ENCODE results near the gene FSIP1.

Gene FSIP1

DNA sequence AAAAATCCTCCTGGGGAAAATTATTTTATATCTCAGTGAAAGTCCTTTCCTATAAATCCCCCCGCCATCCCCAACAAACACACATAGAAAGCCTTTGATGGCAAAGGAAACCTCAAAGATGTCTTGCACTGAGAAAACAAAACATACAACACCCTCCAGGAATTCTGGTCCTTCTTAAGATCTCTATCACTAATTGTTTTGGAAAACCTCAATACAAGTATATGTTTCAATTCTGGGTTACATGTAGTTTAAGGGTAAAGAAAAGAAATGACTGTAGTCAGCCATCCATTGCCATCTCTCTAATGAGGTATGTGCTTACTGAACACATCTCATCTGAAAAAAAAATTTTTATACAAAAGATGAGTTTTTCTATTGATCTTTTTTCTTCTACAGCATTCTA, 97.3 kb downstream of the FSIP1 start:
- no peak for DNase-seq (ENCODE audit: low read depth, low spot score)

DNA sequence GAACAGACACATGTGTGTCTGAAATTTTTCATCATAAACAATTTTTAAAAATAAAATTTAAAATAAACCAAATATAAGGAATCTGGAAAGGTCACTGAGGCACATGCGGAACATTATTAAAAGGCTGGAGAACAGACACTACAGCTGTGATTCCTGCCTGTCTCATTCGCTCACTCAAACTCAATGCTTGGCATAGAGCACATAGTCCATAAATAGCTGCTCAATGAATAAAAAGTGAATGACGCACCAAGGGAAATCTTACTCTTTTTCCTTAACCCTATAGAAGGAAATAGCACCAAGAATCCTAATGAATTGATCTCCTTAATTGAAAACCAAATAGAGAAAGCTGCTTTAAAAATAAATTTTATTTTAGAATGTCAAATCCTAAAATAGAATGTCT, 98.4 kb downstream of the FSIP1 start:
- DNase-seq (ENCODE audit: low read depth, low spot score) = no peak

DNA sequence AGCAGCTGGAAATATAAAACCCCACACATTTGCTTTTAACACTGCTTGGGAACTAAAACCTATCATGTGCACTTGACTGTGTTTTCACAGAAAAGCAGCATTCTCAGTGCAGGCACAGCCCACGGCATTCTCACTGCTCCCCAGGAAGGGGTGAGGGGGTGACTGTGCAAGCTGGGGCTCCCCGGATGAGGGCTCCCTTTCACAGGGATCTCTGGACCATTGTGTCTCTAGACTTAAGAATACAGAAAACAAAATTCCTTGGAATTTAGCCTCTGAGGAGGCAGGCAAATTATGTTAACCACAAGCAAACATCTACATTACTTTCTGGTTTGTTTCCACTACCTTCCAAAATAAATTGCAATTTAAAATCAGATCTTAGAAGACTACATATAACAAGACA, 100.3 kb downstream of the FSIP1 start:
- DNase-seq (ENCODE audit: low read depth, low spot score) = no peak

DNA sequence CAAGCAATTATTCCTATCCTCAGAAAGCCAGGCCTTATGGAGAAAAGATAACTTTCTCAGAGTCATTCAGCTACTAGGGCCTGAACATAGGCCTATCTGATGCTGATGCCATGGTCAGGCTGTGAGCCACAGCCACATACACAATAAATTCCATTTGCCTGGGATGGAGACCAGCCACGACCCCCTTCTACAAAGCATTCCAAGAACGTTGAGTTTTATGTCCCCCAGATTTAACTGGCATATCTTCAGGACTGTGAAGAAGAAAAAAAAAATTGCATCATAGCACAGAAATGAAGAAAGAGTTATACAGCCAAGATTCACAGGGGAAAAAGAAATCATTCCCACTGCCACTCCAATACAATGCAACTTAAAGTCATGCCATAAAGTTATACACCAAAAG, 101.8 kb downstream of the FSIP1 start:
- DNase-seq (ENCODE audit: low read depth, low spot score) = no peak

DNA sequence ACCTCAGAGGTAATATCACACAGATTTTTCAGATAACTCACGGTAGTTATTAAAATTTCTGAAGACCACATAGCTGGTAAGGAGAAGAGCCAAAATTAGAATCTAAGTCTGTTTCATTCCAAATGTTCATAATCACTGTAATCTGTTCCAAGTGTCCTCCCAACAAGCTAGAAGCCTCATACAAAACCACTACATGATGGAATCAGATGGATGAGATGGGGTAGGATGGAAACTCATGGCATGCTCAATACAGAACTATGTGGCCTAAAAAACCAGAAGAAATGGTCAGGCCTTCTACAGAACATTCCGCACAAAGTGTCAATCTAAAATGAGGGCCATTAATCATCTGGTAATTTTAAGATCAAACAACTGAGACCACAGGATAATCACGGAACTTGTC, 110.0 kb downstream of the FSIP1 start:
- no peak for DNase-seq (ENCODE audit: low read depth, low spot score)

DNA sequence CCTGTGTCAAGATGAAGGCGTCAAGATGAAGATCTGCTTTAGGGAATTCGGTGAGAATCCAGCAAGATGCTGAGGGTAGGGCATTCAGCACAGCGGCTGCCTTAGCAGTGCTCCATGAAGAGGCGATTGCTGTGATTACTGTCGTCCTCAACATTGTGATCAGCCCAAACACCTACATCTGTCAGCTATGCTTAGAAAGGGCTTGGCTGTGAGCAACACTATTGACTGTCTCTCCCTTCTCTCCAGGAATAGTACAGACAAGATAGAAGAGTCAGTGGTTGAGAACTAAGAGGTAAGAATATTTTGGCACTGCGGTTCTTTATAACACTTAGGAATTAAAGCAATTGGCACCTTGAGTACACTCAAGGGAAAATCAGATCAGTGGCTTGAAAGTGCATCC, 110.5 kb downstream of the FSIP1 start:
- DNase-seq (ENCODE audit: low read depth, low spot score) = no peak

DNA sequence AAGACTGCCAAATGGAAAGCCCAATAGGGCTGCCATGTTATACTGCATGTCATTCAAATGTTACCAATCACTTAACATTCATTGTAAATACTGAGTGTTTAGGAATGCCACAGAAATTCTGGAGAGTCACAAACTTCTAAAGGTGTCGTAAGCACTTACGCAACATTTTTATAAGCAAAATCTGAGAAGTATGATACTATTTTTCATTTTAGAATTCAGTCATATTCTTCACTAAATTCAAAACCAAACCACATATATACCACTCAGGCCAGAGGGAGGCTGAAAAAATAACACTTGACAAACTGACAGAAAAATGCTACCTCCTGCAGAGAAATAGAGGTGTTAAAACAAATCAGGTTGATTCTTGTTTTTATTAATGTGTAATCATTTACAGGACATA, 112.0 kb downstream of the FSIP1 start:
- no peak for DNase-seq (ENCODE audit: low read depth, low spot score)

DNA sequence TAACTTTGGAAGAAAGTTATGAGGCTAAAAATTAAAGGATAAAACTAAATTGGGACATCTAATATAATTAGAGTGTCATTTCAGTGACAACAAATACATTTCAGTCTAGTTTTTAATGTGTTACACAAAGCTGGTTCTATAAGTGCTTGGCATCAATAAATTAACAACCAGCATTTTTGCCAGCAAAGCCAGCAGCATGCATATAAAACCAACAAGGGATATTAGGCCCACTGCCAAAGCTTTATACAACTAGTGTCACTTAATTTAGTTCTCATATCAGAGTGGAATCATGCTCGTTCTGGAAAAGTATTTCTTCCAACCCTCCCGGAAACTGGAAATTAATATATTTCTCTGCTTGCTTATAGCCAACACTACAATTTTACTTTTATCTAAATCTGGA, 113.0 kb downstream of the FSIP1 start:
- DNase-seq (ENCODE audit: low read depth, low spot score) = no peak

DNA sequence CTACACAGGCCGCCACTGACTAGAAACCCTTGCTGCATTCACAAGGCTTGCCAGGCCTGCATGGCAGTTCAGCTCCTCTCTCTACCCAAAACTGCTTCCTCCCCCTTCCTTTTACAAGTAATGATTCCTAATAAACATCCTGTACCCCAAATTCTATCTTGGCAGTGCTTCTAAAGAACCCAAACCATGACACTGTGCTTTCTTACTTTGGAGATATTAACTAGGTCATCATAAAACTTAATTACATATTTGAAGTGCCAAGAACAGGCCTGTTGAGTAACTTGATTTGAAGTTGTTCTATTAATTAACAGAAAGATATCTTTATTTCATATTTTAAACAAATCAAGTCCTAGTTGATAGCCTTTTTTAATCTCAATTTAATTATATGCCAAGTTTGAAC, 113.4 kb downstream of the FSIP1 start:
- DNase-seq (ENCODE audit: low read depth, low spot score) = no peak

DNA sequence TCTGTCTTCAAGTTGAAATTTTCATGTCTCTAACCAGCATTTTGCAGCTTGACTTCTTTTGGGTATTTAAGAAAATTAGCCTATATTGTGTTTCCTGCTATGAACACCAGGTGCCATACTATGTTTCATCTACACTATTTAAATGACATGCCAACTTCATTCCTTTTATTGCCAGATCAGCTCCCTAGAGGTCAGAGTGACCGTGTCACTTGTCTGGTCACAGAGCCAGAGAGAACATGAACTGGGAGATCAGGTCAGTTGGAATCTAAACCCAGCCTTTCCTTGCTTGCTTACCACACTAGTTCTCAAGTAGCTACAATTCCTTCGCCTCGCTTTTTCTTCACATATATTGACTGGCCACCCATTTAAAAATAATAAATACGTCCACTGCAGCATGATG, 114.2 kb downstream of the FSIP1 start:
- no peak for DNase-seq (ENCODE audit: low read depth, low spot score)

DNA sequence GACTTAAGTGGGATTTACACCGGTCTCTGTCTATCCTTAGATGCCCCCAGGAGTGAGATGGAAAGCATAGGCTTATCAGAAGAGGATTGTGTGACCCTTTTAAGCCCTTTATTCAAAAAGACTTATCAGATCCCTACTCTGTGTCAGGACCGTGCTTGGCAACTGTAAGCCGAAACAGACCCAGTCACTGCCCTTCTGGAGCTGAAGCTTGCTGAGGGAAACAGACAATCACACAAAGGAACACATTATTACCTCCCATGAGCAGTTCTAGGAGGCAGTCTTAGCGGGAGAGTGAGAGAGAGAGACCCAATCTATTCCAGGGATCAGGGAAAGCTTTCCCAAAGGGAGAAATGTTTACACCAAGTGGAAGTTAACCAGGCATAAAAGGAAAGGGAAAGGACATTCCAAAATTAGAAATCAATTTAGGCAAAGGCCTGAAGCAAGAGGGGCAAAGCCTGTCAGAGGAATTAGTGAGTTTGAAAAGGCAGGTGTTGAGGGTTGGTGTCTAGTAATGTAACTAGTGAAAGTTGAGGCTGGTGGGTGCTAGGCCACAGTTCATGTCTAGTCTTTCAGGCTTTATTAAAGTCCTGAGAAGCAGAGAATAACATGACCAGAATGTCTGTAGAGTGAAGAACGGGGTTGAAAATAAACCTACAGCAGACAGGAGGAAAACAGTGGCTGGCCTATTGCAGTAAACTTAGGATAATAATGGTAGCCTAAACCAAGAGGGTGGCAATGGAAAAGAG, 115.1 kb downstream of the FSIP1 start:
- DNase-seq (ENCODE audit: low read depth, low spot score) = no peak

DNA sequence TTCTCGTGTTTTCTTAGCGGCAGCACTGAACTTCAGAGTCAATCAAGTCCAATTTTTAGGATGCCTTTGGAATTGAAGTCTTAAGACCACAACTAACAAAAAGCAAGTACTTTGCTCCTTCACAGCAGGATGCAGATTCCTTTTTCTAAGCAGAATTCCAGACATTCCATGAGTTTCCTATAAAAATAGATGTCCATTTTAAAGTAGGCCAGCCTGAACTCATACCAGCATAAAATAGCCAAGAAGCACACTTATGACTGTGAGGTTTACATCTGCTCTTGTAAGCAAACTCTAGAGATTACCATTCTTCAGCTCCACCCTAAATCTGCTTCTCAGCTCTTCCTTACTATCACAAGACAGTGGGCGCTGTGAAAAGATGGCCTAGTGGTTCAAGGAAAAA, 116.0 kb downstream of the FSIP1 start:
- DNase-seq (ENCODE audit: low read depth, low spot score) = no peak

DNA sequence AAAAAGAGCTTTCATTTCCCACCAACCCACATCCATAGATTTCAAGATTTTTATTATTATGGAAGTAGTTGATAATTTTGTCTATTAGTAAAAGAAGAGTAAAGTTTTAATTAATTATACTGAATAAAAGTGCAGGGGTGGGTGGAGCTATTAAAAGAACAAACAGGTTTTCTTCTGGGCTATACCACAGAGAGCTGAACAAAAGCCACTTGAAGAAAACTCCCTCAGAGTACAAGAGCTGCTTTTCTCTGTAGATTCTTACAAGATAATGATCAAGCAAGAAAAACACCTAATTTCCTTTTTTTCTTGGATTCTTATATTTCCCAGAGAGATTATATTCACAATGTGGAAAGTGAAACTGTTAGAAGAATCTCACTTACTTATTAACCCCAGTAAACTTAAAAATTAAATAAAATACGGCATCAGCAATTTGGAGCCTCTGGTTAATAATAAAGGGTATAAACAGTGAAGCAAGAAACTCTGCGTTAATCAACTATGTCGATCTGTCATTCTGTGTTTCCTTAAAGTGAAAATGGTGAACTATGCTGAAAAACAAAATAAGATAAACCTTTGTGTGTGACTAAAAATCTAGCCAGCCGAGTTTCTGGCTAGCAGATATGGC, 116.9 kb downstream of the FSIP1 start:
- no peak for DNase-seq (ENCODE audit: low read depth, low spot score)

DNA sequence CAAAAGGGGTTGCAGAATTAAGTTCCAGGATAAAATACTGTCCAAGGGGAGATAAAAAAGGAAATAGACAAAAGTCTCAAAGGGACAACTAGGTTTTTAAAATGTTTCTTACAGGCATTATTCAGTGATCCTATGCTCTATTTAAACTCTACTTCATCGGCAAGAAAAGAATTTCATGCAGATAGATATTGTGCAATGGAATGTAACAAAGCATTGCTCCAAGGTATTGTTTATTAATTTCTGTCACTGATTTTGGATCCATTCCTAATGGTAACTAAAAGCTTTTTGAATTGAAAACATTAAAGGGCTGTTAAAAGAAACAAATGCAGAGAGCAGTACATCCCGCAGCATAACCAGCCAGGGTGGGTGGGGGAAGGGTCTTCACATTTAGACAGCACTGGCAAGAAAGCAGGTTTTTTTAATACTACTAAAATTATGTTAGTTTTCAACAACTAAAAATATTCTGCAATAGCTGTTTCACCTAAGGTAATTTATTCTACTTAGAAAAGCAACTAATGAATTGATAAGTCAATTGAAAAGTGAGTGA, 118.9 kb downstream of the FSIP1 start:
- DNase-seq (ENCODE audit: low read depth, low spot score) = no peak

DNA sequence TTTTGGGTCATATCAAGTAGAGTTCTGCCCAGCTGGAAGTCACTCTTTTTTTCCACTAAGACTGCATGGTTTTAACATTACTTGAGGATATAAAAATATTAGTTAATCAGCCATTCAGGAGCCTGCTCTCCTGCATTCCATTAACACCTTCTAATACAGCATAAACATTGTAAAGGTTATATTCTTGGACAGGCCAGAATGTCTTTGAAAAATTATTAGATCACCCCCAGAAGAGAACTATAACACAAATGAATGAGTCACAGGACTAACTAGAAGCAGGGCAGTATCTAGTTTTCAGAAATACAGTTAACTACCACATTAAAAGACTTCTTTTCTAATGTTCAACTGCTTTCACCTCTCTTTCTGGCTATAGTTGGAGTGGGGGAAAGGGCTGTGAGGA, 120.9 kb downstream of the FSIP1 start:
- DNase-seq (ENCODE audit: low read depth, low spot score) = no peak

DNA sequence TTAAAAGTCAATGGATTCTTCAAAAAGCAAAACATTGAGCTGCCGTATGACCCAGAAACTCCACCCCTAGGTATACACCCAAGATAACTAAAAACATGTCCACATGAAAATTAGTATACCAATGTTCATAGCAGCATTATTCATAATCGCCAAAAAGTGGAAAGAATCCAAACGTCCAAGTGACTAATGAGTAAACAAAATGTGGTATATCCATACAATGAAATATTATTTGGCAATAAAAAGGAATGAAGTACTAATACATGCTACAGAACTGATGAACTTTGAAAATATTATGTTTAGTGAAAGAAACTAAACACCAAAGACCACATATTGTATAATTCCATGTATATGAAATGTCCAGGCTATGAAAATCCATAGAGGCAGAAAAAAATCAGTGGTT, 123.9 kb downstream of the FSIP1 start:
- no peak for DNase-seq (ENCODE audit: low read depth, low spot score)

DNA sequence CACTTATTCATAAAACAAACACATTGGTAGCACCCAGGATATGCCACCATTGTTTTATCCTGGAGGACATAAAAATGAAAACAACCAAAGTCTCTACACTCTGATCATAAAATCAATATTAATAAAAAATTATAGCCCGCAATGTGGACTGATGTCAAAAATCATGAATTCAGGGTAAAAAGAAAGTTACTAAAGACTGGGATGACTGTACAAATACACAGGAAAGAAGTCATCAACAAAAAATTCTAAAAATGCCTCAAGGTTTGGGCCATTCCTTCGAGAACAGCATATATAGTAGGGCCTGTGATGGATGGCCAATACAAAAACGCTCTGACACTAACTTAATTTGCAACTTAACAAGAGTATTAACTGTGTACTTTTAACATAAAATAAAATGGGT, 125.0 kb downstream of the FSIP1 start:
- no peak for DNase-seq (ENCODE audit: low read depth, low spot score)

DNA sequence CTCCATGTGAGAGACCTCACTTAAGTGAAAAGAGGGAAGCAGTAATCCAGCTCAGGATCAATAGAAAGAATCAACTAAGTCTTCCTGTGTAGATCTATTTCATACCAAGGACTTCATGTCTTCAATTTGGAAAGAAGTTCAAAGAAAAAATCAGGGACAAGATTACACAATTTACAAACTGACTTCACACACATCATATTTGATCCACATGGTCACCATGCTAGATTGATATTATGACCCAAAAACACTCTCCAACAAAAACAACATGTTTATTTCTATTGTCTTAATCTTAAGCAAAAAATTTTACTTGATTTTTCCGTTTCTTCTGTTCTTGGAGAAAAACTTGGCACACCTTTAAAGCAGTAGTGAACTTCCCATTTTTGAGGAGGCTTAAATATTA, 125.5 kb downstream of the FSIP1 start:
- no peak for DNase-seq (ENCODE audit: low read depth, low spot score)

DNA sequence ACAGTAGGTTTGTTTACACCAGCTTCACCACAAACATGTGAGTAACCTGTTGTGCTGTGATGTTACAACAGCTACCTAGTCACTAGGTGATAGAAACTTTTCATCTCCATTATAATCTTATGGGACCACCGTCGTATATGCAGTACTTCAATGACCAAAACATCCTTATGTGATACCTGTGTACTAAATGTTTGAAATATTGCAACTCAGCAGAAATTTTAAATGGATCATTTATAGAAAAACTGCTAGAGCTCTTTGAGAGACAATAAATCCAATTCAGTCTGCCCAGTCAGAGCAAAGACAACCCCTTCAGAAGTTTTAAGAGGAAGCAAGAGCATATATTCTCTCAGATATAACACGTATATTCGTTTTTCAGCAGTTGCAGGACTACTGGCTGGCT, 128.3 kb downstream of the FSIP1 start:
- no peak for DNase-seq (ENCODE audit: low read depth, low spot score)

DNA sequence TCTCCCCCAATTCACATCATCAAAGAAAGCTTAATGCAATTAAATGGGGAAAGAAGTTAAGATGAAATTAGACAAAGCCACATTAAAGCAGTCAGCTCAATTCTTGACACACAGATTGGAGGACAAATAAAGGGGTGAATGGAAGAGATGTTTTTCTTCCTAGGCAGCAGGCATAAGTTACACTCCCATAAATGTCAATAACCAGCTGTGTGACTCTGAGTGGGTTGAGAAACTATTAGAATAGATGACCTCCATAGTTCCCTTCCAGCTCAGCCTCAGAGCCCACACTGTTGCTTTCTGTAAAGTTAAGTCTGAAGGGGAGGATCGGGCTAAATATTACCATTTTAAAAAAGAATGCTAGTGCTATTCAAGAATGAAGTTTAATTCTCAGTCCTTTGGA, 130.8 kb downstream of the FSIP1 start:
- no peak for DNase-seq (ENCODE audit: low read depth, low spot score)

DNA sequence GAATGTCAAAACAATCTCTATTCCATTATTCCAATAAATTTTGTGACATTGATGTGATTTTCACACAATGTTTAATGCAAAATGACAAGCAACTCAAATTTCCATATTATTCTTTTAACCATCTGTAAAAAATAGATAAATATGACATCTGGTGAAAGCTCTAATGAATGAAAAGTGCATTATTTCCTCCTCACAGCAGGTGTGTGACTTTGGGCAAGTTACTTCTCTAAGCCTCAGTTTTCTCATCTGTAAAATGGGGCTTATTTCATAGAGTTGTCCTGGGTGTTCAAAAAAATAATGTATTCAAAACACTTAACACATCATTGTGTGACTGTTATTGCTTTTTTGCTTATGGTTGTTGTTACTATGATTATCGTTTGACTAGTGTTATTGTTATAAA, 131.3 kb downstream of the FSIP1 start:
- DNase-seq (ENCODE audit: low read depth, low spot score) = no peak

DNA sequence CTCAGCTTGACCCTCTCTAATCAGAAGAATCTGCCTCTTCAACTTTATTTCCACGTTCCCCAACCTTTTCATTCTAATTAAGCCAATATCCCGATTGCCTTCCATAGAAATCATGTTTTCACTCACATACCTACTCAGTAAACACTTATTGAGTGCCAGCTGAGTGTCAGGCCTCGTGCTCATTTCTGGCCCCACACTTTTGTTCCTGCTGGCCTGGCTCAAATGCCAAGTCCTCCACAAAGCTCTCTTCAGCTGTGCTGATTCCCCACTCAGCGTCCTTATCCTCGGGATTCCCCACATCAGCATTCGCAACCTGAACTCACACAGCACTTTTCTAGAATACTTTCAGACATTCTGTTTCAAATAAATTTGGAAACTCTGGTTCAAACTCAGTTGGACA, 132.9 kb downstream of the FSIP1 start:
- DNase-seq (ENCODE audit: low read depth, low spot score) = no peak

DNA sequence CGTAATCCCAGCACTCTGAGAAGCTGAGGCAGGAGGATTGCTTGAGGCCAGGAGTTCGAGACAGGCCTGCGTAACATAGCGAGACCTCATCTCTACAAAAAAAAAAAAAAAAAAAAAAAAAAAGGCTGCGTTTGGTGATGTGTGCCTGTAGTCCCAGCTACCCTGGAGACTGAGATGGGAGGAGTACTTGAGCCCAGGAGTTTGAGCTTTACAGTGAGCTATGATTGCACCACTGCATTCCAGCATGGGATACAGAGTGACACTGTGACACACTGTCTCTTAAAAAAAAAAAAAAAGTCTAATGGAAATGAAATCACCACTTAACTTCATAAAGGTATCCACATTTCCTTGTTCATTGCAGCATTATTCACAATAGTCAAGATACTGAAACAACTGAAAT, 136.2 kb downstream of the FSIP1 start:
- DNase-seq (ENCODE audit: low read depth, low spot score) = no peak

DNA sequence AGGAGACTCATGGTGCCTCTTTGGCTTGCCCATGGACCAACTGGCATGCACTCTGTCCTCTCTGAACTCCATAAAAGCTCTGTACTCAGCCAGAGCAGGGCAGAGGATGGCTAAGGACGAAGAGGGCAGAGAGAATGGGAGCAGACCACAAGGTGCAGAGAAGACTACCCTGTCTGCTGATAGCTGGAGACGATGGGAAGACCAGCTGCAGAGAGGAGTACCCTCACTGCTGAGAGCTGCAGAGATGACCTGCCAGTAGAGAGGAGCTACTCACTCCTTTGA, 136.7 kb downstream of the FSIP1 start:
- DNase-seq (ENCODE audit: low read depth, low spot score) = no peak
